GM23338 (cell line): ENCODE data around the gene ABCB6. TPM values are rescaled to one million over a fixed set of nuclear protein-coding genes. Genes with fewer than 3 reads are reported as not detected.

Experiments used
- ATAC-seq: fragments of 200-7000 bp; cut with Tn5 transposase; 3 replicates; pipeline ENCODE4 v1.9.1; 2020
- DNase-seq: peaks from one replicate; pipeline ENCODE4 v3.0.0-alpha.2; 2015; ENCODE audit warnings: low spot score
- H2AFZ ChIP-seq: fragments of 200-600 bp; sonication (generic); 2 replicates; pipeline ENCODE4 v1.8.0; 2016; ENCODE audit warnings: antibody characterized with exemption, mild to moderate bottlenecking, moderate library complexity
- H3F3A ChIP-seq: fragments of 200-600 bp; sonication (generic); replicated peaks from 2 replicates; pipeline ENCODE4 v1.8.0; 2017; ENCODE audit warnings: antibody characterized with exemption, mixed run types, low read depth
- H3K27ac ChIP-seq: fragments of 200-600 bp; sonication (generic); 2 replicates; pipeline ENCODE4 v1.6.1; 2016; ENCODE audit warnings: low read depth
- H3K27me3 ChIP-seq: fragments of 200-600 bp; sonication (generic); 2 replicates; pipeline ENCODE4 v1.8.0; 2016; ENCODE audit warnings: mild to moderate bottlenecking, mixed run types, moderate library complexity; ENCODE audit not compliant: insufficient read depth
- H3K36me3 ChIP-seq: fragments of 200-600 bp; sonication (generic); 2 replicates; pipeline ENCODE4 v1.8.0; 2016; ENCODE audit warnings: mild to moderate bottlenecking; ENCODE audit not compliant: insufficient read depth
- H3K4me1 ChIP-seq: fragments of 200-600 bp; sonication (generic); 2 replicates; pipeline ENCODE4 v1.8.0; 2016; ENCODE audit warnings: mild to moderate bottlenecking, moderate library complexity; ENCODE audit not compliant: insufficient read depth
- H3K4me2 ChIP-seq: fragments of 200-600 bp; sonication (generic); 2 replicates; pipeline ENCODE4 v1.7.1; 2017; ENCODE audit warnings: mixed run types
- H3K4me3 ChIP-seq: fragments of 200-600 bp; sonication (generic); 2 replicates; pipeline ENCODE4 v1.6.1; 2016; ENCODE audit warnings: mixed run types
- H3K79me2 ChIP-seq: fragments of 200-600 bp; sonication (generic); replicated peaks from 2 replicates; pipeline ENCODE4 v1.8.0; 2017; ENCODE audit warnings: mild to moderate bottlenecking; ENCODE audit not compliant: insufficient read depth
- H3K9me2 ChIP-seq: fragments of 200-600 bp; sonication (generic); 2 replicates; pipeline ENCODE4 v1.8.0; 2017; ENCODE audit not compliant: insufficient read depth
- H4K20me1 ChIP-seq: fragments of 200-600 bp; sonication (generic); replicated peaks from 2 replicates; pipeline ENCODE4 v1.8.0; 2017; ENCODE audit warnings: mild to moderate bottlenecking; ENCODE audit not compliant: insufficient read depth
- H3K27ac Mint-ChIP-seq: 2 replicates; pipeline ENCODE4 v1.8.0; 2020; ENCODE audit warnings: inconsistent platforms, mild to moderate bottlenecking, moderate library complexity, mixed read lengths
- H3K27me3 Mint-ChIP-seq: 3 replicates; pipeline ENCODE4 v1.8.0; 2022; ENCODE audit warnings: low read depth, mild to moderate bottlenecking, moderate library complexity, mixed read lengths, inconsistent platforms; ENCODE audit not compliant: insufficient read depth, poor library complexity
- H3K36me3 Mint-ChIP-seq: 3 replicates; pipeline ENCODE4 v1.8.0; 2021; ENCODE audit warnings: low read depth, mild to moderate bottlenecking, inconsistent platforms, moderate library complexity, mixed read lengths
- H3K4me1 Mint-ChIP-seq: 3 replicates; pipeline ENCODE4 v1.8.0; 2020; ENCODE audit warnings: mild to moderate bottlenecking, inconsistent platforms, mixed read lengths
- H3K4me3 Mint-ChIP-seq: 3 replicates; pipeline ENCODE4 v1.8.0; 2021; ENCODE audit warnings: moderate library complexity, mild to moderate bottlenecking, inconsistent platforms, mixed read lengths
- H3K9me3 Mint-ChIP-seq: 3 replicates; pipeline ENCODE4 v1.8.0; 2020; ENCODE audit warnings: moderate library complexity, mild to moderate bottlenecking, inconsistent platforms, mixed read lengths
- CREB1 ChIP-seq: fragments of 250-450 bp; sonication (Bioruptor Pico); IDR thresholded peaks from 2 replicates; pipeline ENCODE4 v1.5.0; 2020; ENCODE audit warnings: low read depth, mild to moderate bottlenecking, moderate library complexity
- EZH2 ChIP-seq: fragments of 200-600 bp; sonication (generic); IDR thresholded peaks from one replicate; pipeline ENCODE4 v1.8.0; 2017; ENCODE audit warnings: antibody characterized with exemption, mild to moderate bottlenecking, low read depth; ENCODE audit not compliant: unreplicated experiment
- EZH2phosphoT487 ChIP-seq: fragments of 200-600 bp; sonication (generic); IDR thresholded peaks from one replicate; pipeline ENCODE4 v1.8.1; 2018; ENCODE audit warnings: antibody characterized with exemption; ENCODE audit not compliant: unreplicated experiment
- JUNB ChIP-seq: IDR thresholded peaks from one replicate; pipeline ENCODE4 v1.6.1; 2016; ENCODE audit warnings: antibody characterized with exemption; ENCODE audit not compliant: unreplicated experiment
- NANOG ChIP-seq: IDR thresholded peaks from 2 replicates; pipeline ENCODE4 v1.6.1; 2016; ENCODE audit warnings: antibody characterized with exemption, borderline replicate concordance
- POLR2AphosphoS5 ChIP-seq: IDR thresholded peaks from 2 replicates; pipeline ENCODE4 v1.6.1; 2016; ENCODE audit warnings: antibody characterized with exemption, low read depth
- STAT1 ChIP-seq: IDR thresholded peaks from one replicate; pipeline ENCODE4 v1.6.1; 2016; ENCODE audit warnings: antibody characterized with exemption; ENCODE audit not compliant: unreplicated experiment
- ZNF114 ChIP-seq: fragments of 250-450 bp; sonication (Bioruptor Pico); IDR thresholded peaks from 2 replicates; pipeline ENCODE4 v1.5.0; 2020; ENCODE audit warnings: mild to moderate bottlenecking, moderate library complexity
- ZNF331 ChIP-seq: fragments of 250-450 bp; sonication (Bioruptor Pico); IDR thresholded peaks from 2 replicates; pipeline ENCODE4 v1.5.0; 2020; ENCODE audit warnings: low read depth, mild to moderate bottlenecking, moderate library complexity
- polyA plus RNA-seq: library from polyadenylated mRNA; unstranded; fragments of >200 nt; fragmentation: Nextera tagmentation; extraction: Ambion mirVana; gene quantifications from 2 replicates; pipeline ENCODE4 v1.2.1, GENCODE V29; 2016
- total RNA-seq: library from RNA; depleted of rRNA; stranded (reverse); fragments of >200 nt; shearing (Covaris generic); gene quantifications from 2 replicates; pipeline ENCODE4 v1.2.3, GENCODE V29; 2014
- TF ChIP-seq, protein P1 (sequence below): fragments of 250-450 bp; sonication (Bioruptor Pico); IDR thresholded peaks from 2 replicates; pipeline ENCODE4 v1.5.0; 2020; ENCODE audit warnings: mild to moderate bottlenecking, moderate library complexity
- TF ChIP-seq, protein P2 (sequence below), 2 experiments: fragments of 200-600 bp in 1 of 2; sonication (generic) in 1 of 2; conservative IDR thresholded peaks; 2 replicates each; pipeline versions ENCODE4 v1.5.1 to v1.6.1; 2016 to 2017; ENCODE audit warnings: antibody characterized with exemption in 2 of 2, low read depth in 2 of 2, mild to moderate bottlenecking in 2 of 2, moderate library complexity in 1 of 2
- TF ChIP-seq, protein P3 (sequence below): IDR thresholded peaks from one replicate; pipeline ENCODE4 v1.6.1; 2018; ENCODE audit warnings: antibody characterized with exemption; ENCODE audit not compliant: unreplicated experiment
- TF ChIP-seq, protein P4 (sequence below): IDR thresholded peaks from 2 replicates; pipeline ENCODE4 v1.6.1; 2016; ENCODE audit warnings: antibody characterized with exemption

The ABCB6 gene
- total and polyA plus RNA-seq, 2 experiments from 2014 or later = 26.2 to 35.1 TPM

DNA sequence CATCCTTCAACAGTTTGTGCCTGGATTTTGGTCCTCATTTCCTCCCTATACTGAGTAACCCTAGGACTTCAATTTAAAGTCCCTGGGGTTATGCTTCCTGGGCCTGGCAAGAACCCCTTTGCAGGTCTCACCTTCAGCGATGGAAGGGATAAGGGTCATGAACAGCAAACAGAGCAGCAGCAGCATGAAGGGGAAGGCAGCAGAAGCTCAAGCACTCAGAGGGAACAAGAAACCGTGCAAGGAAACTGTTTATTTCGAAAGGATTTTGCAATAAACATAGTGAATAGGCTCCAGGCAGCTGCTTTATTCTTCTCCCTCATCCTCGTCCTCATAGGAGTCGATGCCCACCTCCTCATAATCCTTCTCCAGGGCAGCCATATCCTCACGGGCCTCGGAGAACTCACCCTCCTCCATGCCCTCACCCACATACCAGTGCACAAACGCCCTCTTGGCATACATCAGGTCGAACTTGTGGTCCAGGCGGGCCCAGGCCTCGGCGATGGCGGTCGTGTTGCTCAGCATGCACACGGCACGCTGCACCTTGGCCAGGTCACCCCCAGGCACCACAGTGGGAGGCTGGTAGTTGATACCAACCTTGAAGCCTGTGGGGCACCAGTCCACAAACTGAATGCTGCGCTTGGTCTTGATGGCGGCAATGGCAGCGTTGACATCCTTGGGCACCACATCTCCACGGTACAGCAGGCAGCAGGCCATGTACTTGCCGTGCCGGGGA, 31.5 kb upstream of the ABCB6 start:
- Histone ChIP-seq H3K79me2 (0 out of 2 replicates have a peak, but pooled peaks cover 4% of the 10 kb centered on the region), H2AFZ (no peak overlapping the region), H3K27me3 (peaks cover 29% of the 10 kb centered on the region), H3K36me3 (peaks cover 3% of the 10 kb centered on the region; the same call in 1 of the 2 replicates), H3F3A (no peaks in the 10 kb centered on the region; the same call in 1 of the 2 replicates), H3K4me3 (no peak overlapping the region), H3K27ac (no peak overlapping the region), H3K4me2 (no peak overlapping the region), H4K20me1 (no peaks in the 10 kb centered on the region), H3K9me2 (no peaks in the 10 kb centered on the region), H3K4me1 (peaks cover 11% of the 10 kb centered on the region)
- no peak for TF ChIP-seq POLR2AphosphoS5
- TF ChIP-seq, protein P1, sequence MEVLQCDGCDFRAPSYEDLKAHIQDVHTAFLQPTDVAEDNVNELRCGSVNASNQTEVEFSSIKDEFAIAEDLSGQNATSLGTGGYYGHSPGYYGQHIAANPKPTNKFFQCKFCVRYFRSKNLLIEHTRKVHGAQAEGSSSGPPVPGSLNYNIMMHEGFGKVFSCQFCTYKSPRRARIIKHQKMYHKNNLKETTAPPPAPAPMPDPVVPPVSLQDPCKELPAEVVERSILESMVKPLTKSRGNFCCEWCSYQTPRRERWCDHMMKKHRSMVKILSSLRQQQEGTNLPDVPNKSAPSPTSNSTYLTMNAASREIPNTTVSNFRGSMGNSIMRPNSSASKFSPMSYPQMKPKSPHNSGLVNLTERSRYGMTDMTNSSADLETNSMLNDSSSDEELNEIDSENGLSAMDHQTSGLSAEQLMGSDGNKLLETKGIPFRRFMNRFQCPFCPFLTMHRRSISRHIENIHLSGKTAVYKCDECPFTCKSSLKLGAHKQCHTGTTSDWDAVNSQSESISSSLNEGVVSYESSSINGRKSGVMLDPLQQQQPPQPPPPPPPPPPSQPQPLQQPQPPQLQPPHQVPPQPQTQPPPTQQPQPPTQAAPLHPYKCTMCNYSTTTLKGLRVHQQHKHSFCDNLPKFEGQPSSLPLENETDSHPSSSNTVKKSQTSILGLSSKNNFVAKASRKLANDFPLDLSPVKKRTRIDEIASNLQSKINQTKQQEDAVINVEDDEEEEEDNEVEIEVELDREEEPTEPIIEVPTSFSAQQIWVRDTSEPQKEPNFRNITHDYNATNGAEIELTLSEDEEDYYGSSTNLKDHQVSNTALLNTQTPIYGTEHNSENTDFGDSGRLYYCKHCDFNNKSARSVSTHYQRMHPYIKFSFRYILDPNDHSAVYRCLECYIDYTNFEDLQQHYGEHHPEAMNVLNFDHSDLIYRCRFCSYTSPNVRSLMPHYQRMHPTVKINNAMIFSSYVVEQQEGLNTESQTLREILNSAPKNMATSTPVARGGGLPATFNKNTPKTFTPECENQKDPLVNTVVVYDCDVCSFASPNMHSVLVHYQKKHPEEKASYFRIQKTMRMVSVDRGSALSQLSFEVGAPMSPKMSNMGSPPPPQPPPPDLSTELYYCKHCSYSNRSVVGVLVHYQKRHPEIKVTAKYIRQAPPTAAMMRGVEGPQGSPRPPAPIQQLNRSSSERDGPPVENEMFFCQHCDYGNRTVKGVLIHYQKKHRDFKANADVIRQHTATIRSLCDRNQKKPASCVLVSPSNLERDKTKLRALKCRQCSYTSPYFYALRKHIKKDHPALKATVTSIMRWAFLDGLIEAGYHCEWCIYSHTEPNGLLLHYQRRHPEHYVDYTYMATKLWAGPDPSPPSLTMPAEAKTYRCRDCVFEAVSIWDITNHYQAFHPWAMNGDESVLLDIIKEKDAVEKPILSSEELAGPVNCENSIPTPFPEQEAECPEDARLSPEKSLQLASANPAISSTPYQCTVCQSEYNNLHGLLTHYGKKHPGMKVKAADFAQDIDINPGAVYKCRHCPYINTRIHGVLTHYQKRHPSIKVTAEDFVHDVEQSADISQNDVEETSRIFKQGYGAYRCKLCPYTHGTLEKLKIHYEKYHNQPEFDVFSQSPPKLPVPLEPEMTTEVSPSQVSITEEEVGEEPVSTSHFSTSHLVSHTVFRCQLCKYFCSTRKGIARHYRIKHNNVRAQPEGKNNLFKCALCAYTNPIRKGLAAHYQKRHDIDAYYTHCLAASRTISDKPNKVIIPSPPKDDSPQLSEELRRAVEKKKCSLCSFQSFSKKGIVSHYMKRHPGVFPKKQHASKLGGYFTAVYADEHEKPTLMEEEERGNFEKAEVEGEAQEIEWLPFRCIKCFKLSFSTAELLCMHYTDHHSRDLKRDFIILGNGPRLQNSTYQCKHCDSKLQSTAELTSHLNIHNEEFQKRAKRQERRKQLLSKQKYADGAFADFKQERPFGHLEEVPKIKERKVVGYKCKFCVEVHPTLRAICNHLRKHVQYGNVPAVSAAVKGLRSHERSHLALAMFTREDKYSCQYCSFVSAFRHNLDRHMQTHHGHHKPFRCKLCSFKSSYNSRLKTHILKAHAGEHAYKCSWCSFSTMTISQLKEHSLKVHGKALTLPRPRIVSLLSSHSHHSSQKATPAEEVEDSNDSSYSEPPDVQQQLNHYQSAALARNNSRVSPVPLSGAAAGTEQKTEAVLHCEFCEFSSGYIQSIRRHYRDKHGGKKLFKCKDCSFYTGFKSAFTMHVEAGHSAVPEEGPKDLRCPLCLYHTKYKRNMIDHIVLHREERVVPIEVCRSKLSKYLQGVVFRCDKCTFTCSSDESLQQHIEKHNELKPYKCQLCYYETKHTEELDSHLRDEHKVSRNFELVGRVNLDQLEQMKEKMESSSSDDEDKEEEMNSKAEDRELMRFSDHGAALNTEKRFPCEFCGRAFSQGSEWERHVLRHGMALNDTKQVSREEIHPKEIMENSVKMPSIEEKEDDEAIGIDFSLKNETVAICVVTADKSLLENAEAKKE (CRISPR knock-in tag) = no peak
- no peak for TF ChIP-seq ZNF114 (CRISPR knock-in tag)
- no peak for TF ChIP-seq NANOG
- TF ChIP-seq EZH2 = no peak
- TF ChIP-seq EZH2phosphoT487 = no peak
- TF ChIP-seq ZNF331 (CRISPR knock-in tag) = no peak
- TF ChIP-seq, protein P2, sequence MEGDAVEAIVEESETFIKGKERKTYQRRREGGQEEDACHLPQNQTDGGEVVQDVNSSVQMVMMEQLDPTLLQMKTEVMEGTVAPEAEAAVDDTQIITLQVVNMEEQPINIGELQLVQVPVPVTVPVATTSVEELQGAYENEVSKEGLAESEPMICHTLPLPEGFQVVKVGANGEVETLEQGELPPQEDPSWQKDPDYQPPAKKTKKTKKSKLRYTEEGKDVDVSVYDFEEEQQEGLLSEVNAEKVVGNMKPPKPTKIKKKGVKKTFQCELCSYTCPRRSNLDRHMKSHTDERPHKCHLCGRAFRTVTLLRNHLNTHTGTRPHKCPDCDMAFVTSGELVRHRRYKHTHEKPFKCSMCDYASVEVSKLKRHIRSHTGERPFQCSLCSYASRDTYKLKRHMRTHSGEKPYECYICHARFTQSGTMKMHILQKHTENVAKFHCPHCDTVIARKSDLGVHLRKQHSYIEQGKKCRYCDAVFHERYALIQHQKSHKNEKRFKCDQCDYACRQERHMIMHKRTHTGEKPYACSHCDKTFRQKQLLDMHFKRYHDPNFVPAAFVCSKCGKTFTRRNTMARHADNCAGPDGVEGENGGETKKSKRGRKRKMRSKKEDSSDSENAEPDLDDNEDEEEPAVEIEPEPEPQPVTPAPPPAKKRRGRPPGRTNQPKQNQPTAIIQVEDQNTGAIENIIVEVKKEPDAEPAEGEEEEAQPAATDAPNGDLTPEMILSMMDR (conservative IDR thresholded peaks at IDR 0.05; ENCODE audit: low read depth in 2 of 2) = no peak
- TF ChIP-seq STAT1 = no peak
- TF ChIP-seq, protein P3, sequence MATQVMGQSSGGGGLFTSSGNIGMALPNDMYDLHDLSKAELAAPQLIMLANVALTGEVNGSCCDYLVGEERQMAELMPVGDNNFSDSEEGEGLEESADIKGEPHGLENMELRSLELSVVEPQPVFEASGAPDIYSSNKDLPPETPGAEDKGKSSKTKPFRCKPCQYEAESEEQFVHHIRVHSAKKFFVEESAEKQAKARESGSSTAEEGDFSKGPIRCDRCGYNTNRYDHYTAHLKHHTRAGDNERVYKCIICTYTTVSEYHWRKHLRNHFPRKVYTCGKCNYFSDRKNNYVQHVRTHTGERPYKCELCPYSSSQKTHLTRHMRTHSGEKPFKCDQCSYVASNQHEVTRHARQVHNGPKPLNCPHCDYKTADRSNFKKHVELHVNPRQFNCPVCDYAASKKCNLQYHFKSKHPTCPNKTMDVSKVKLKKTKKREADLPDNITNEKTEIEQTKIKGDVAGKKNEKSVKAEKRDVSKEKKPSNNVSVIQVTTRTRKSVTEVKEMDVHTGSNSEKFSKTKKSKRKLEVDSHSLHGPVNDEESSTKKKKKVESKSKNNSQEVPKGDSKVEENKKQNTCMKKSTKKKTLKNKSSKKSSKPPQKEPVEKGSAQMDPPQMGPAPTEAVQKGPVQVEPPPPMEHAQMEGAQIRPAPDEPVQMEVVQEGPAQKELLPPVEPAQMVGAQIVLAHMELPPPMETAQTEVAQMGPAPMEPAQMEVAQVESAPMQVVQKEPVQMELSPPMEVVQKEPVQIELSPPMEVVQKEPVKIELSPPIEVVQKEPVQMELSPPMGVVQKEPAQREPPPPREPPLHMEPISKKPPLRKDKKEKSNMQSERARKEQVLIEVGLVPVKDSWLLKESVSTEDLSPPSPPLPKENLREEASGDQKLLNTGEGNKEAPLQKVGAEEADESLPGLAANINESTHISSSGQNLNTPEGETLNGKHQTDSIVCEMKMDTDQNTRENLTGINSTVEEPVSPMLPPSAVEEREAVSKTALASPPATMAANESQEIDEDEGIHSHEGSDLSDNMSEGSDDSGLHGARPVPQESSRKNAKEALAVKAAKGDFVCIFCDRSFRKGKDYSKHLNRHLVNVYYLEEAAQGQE = no peak
- TF ChIP-seq, protein P4, sequence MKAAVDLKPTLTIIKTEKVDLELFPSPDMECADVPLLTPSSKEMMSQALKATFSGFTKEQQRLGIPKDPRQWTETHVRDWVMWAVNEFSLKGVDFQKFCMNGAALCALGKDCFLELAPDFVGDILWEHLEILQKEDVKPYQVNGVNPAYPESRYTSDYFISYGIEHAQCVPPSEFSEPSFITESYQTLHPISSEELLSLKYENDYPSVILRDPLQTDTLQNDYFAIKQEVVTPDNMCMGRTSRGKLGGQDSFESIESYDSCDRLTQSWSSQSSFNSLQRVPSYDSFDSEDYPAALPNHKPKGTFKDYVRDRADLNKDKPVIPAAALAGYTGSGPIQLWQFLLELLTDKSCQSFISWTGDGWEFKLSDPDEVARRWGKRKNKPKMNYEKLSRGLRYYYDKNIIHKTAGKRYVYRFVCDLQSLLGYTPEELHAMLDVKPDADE = no peak
- TF ChIP-seq JUNB = no peak
- TF ChIP-seq CREB1 (CRISPR knock-in tag) = no peak
- no peaks in the 10 kb centered on the region for H3K9me3 Mint-ChIP-seq
- H3K36me3 Mint-ChIP-seq = peaks cover 44% of the 10 kb centered on the region
- peaks cover 29% of the 10 kb centered on the region for H3K27me3 Mint-ChIP-seq
- 0 out of 3 replicates have a peak overlapping the region, but pooled peaks have one; percentile 18 for H3K4me3 Mint-ChIP-seq
- H3K4me1 Mint-ChIP-seq = peaks cover 49% of the 10 kb centered on the region
- no peak for DNase-seq
- no peak for ATAC-seq
- H3K27ac Mint-ChIP-seq = peak overlapping the region; percentile 75; the same call in 1 of the 2 replicates
